Posterior cingulate gyrus (tissue), 11 donors: ENCODE measurements around the gene DNASE1L3.
"Not testable (repeated sequence)": the region's sequence is repeated elsewhere in the genome, so short reads cannot be mapped to it uniquely, and the experiment has no call there.

Experiments
- DNase-seq, 10 donors: peaks; one replicate each; pipeline versions ENCODE4 v3.0.0 to v3.0.0-alpha.2; 2020 to 2021; ENCODE audit warnings: mixed read lengths in 3 of 10
- intact Hi-C: fragments of 100-400 bp; cut with DNase I; formaldehyde crosslinking; loops from one replicate; pipeline ENCODE4 v1.15.1; 2023

The DNASE1L3 gene

DNA sequence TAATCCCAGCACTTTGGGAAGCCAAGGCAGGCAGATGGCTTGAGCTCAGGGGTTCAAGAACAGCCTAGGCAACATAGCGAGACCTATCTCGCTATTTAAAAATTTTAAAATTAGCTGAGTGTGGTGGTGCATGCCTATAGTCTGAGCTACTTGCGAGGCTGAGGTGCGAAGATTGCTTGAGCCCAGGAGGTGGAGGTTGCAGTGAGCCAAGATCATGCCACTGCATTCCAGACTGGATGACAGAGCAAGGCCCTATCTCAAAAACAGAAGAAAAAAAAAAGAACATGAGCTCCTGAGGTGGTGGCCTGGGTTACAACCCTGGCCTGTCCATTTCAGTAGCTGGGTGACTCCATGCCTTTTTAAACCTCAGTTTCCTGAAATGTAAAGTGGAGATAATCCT, 7.2 kb downstream of the DNASE1L3 start:
- DNase-seq, result no peak
- intact Hi-C loops, result no loop called here

DNA sequence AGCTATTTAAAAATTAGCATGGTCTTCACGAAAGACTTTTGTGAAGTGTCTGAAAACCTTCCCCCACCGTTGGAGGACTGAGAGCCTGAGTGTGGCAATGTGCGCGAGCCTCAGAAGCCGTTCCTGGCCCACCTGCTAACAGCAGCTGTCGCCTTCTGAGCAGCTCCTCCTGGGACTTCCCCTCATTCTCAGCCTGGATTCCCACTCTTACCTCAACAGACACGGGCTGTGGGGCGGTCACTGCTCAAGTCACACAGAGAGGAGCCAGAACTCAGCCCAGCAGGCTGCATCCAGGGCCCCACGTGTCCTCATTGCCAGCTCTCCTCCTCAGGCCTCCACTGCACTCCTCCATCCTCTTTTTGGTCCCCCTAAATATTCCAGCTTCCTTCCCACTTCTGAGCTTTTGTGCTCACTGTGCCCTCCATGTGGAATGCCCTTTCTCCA, 7.8 kb downstream of the DNASE1L3 start:
- intact Hi-C loops, result no loop called here
- peak in 1 of 10 donors; percentile 68 for DNase-seq

DNA sequence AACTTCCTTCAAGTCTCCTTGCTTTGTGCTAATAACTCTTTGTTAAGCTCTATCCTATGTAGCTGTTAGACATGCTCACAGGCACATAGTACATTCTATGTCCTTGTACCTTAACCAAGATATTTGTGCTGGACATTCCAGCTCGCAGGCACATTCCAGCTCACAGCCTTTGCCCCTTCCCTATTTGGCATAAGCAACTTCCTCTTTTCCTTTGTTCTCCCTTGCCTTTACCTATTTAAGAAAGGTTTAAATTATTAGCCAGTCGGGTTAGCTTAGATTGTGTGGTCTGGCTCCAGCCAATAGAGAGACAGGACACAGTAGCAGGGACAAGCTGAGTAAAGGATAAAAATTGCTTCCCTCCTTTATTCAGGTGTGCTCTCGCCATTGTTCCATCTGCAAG, 9.3 kb downstream of the DNASE1L3 start:
- DNase-seq, intact Hi-C loops: not testable (repeated sequence)

DNA sequence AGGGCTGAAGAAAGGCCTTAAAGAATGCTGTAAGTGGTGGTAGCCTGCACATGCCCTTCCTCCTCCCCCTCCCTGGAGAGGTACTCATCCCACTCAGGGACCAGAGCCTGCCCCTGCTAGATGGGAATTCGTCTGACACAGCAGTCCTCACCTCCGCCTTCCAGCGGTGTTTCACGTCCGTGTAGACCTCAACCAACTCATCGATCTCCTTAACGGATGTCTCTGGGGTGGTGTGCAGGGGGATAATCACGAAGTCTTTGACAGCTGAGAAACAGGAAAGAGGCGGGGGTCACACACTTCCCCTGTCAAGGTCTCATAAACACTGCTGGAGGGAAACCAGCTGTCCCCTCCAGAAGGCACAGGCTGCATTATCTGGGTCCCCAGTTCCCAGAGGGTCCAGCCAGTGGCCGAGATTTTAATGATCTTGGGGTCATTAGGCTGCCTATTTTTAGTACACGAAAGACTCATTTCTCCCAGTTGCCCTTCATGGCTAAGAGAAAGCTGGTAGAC, 9.9 kb downstream of the DNASE1L3 start:
- no peak for DNase-seq

DNA sequence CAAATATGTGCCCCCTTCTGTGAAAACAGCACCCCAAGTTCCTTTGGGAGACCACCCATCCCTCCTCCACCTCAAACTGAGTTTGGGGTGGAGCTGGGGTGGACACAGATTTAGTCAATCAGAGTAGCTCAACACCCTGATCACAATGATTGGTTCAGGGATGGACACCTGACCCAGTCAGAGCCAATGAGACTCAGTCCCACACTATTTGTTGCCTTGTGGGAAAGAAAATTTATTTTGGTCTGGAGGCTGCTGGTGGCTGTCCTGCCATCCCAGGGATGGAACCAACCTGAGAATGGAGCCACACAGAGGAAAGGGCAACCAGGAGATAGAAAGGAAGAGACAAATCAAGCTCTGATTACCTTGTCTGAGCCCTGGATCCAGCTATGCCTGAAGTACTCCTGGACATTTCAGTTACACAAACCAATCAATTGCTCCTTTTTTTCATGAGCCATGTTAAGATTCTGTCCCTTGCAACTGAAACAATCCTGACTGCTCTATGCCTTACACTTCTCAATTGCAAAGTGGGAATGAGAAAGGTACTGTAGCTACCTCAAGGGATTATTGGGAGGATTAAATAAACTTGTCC, 10.6 kb downstream of the DNASE1L3 start:
- DNase-seq, result no peak
- intact Hi-C loops, result no loop called here

More for the DNA sequence above, 9.9 kb downstream of the DNASE1L3 start:
- intact Hi-C loops, result no loop called here

DNA sequence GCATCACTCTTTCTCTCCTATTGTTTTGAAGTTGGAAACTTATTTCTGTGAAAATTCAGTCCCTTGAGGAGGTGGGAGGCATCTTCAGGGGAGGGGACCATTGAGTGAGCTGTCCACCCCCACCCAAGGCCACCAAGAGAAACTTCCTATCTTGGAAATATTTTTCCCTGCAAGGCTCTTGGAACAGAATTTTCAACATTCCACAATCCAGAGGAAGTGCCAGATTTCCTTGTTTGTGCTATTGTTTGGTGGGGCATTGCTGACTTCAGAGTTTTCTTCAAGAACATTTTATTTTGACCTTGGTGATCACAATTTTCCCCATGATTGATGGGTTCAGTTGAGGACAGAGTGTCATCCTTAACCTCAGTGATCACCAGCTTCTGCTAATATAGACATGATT, 12.0 kb downstream of the DNASE1L3 start:
- intact Hi-C loops, result no loop called here
- DNase-seq, result no peak

DNA sequence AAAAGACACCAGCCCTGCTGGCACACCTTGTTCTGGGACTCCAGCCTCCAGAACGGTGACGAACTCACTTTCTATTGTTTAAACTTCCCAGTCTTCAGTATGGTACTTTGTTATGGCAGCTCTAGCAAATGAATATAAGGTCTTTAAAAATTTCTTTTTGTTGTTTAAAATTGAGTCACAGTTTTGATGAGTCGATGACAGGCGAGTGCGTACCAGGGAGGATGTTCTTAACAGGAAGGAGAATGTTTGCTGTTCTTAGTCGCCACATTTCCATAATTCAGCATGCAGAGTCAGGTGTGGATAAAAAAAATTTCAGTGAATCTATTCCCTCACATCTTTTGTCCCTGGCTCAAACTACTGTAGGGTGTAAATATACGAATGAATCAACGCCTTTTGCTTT, 12.4 kb downstream of the DNASE1L3 start:
- no peak for DNase-seq
- intact Hi-C loops, result no loop called here

DNA sequence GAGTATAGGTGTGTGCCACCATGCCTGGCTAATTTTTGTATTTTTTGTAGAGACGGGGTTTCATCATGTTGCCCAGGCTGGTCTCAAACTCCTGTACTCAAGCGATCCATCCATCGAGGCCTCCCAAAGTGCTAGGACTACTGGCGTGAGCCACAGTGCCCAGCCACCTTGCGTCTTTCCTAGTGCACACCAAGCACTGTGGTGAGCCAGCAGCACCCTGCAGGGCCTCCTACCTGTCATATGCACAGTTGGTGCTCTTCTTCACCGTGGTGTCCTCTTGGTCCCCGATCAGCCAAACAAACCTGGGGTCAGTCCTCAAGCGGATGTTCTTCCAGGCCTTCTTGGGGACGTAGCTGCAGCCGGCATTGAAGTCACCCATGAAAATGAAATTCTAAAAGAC, 13.2 kb downstream of the DNASE1L3 start:
- intact Hi-C loops, result no loop called here
- peak in 1 of 10 donors; percentile 59 for DNase-seq

DNA sequence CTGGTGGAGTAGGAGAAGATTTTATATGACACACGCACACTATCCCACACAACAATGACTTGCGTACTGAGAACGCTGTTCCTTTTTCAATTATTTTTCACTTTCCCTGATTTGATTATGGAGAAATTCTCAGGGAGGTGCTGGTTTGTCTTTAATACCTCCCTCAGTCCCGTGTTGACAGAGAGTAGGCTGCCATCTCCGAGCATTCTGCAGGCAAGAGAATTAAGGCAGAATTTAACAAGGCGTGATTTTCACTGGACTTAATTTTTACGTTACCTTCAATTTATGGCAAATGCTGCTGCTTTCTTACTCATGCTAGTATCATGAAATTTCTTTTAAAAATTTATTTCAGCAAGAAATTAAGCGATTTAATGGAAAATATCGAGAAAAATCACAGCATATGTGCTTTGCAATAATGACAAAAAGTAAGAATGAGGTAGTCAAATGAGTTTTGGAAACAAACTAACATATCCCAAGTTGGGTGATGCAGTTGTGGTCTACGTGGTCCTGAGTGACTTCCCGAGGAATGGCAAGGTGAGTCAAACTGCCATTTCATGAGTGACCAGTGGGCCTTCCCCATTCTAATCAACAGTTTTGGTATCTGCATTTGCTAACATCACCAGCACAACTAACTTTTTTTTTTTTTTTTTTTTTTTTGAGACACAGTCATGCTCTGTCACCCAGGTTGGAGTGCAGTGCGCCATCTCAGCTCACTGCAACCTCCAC, 16.9 kb downstream of the DNASE1L3 start:
- intact Hi-C loops, result no loop called here
- DNase-seq, result no peak

DNA sequence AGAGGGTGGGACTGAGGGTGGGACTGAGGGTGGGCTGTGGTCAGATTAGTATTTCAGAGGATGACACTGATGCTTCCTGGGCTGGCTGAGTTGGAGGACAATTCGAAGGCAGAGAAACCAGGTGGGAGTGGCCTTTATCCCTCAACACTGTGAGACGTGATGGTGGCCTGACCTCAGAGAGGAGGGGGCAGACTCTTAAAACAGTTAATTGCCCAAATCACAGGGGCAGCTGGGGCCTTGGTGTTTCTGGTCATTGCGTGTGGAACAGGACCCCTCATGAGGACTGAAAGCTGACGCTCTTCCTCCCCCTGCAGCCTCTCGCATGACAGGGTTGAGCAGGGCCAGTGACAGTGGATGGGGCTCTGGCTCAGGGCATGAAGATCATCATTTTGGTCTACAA, 18.7 kb downstream of the DNASE1L3 start:
- intact Hi-C loops, result no loop called here

DNA sequence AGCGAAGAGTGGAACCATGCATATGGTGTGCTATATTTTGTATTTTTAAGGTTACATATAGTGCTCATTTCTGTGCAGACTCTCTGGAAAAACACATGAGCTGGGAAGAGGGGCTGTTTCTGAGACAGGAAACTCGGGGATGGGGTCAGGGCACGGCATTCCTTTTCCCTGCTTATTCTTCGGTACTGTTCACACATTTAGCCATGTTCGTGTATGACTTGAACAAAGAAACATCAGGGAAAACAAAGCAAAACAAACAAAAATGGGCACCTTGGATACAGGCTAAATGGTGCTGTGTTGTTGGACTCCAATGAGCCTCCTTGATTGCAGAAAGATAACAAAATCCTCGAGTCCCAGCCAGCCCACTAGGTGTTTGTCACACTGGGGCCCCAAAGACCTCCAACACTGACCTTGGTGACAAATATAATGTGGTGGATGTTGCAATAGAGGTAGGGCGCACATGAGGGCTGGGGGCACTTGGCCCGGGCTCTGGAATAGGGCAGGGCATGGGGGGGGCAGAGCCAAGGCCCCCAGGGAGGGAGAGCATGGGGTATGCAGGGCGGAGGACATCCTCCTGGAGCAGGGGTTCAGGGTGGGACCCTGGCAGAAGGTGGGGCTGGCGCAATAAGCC, 19.3 kb downstream of the DNASE1L3 start:
- intact Hi-C loops, result no loop called here
- DNase-seq, result no peak

More for the DNA sequence above, 18.7 kb downstream of the DNASE1L3 start:
- no peak for DNase-seq

DNA sequence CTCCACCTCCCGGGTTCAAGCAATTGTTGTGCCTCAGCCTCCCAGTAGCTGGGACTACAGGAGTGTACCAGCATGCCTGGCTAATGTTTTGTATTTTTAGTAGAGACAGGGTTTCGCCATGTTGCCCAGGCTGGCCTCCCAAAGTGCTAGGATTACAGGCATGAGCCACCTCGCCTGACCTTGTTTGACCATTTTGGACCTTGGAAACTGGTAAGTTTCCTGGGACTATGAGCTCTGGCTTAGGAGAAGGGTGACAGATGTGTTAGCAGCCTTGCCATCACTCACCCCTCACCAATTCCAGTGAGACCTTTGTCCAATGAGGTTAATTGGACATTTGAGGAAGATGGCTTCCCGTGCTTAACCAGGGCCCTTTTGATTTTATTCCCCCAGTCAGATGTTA, 19.9 kb downstream of the DNASE1L3 start:
- DNase-seq, result no peak
- intact Hi-C loops, result no loop called here

DNA sequence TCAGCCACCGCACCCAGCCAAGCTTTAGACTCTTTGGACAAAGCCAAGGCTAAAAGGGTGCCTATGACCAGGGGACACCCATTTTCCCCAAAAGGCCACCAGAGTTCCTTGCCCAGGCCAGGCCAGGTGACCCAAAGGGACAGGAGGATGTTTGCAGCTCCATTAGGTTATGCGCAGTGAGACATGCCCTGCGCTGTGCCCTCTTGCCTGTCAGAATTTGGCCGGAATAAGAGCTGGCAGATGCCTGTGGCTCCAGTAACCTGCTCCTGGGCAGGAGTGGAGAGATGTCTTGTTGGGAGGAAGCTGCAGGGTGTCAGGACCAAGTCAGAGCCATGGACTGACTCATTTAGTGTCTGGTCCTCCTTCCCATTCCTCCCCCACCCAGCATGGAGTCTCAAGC, 20.5 kb downstream of the DNASE1L3 start:
- no peak for DNase-seq
- intact Hi-C loops, result no loop called here

DNA sequence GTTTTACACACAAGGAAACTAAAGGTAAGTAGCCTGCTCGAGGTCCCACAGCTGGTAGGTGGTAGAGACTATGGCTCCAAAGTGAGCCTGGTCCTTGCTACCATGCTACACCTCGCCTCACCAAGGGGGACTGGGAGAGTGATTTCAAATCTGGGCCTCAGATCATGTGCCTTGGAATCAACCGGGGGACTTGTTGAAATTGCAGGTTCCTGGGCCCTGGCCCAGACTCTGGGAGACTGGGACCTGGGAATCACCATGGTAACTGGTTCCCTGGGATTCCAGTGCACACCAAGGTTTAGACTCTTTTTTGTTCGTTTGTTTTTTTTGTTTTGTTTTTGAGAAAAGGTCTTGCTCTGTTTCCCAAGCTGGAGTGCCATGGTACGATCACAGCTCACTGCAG, 21.1 kb downstream of the DNASE1L3 start:
- intact Hi-C loops, result loop anchor here (5.0 to 10.0 kb wide), 3 partner anchors 48 to 438 kb away; partner anchors contain the start of gene ABHD6
- DNase-seq, result no peak

DNA sequence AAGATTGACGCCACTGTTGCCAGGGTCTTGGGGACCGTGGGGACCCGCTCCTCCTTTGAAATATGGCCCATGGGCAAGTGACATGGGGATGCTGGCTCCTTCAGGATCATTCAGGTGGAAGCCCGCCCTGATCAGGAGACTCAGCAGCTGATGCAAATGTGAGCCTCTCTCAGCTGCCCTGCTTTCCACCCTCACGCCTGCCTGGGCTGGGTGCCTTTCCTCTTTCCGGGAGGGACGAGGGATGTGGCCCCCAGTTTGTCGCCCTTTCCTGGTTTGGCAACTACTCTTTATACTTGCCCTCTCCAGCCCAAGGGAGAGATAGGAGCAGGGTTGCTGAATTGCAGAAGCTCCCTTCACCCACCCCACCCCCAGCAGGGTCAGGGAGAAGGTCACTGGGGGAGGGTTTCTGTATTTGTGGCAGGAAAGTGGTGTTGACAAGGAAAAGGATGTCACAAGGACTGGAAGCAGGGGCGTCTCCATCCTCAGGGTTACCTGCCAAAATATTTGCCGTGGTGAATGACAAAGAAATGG, 21.8 kb downstream of the DNASE1L3 start:
- peak in 1 of 10 donors; percentile 32 for DNase-seq
- intact Hi-C loops, result loop anchor here (5.0 to 10.0 kb wide), 3 partner anchors 48 to 438 kb away; partner anchors contain the start of gene ABHD6

DNA sequence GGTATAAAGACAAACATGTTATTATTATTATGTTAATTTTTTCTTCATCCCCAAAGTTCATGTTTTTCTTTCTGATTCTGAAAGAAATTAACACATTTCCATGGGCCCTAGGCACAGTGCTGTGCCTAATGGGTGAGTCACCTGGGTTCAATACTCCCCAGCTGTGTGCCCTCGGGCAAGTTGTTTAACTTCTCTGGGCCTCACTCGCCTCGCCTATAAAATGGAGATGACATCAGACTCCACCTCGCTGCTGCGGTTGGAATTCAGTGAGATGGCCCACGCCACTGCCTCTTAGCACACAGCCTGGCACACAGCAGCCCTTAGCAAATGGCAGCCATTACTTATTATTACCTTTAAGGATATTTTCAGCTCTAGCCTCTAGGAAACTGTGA, 22.6 kb downstream of the DNASE1L3 start:
- intact Hi-C loops, result loop anchor here (5.0 to 10.0 kb wide), 3 partner anchors 49 to 439 kb away; partner anchors contain the start of gene ABHD6
- no peak for DNase-seq

DNA sequence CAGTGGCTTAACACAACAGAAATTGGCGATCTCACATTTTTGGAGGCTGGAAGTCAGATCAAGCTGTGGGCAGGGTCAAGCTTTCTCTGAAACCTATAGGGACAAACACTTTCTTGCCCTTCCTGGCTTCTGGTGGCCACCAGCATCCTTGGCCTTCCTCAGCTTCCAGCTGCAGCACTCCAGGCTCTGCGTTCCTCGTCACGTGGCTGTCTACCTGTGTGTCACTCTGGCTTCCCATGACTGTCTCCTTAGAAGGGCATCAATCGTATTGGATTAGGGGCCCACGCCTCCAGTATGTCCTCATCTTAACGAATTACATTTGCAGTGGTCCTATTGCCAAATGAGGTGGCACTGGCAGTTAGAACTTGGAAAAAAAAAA, 25.8 kb downstream of the DNASE1L3 start:
- intact Hi-C loops, result loop anchor here (5.0 to 10.0 kb wide), 3 partner anchors 52 to 442 kb away; partner anchors contain the start of gene ABHD6
- DNase-seq, result peak in 1 of 10 donors; percentile 34

DNA sequence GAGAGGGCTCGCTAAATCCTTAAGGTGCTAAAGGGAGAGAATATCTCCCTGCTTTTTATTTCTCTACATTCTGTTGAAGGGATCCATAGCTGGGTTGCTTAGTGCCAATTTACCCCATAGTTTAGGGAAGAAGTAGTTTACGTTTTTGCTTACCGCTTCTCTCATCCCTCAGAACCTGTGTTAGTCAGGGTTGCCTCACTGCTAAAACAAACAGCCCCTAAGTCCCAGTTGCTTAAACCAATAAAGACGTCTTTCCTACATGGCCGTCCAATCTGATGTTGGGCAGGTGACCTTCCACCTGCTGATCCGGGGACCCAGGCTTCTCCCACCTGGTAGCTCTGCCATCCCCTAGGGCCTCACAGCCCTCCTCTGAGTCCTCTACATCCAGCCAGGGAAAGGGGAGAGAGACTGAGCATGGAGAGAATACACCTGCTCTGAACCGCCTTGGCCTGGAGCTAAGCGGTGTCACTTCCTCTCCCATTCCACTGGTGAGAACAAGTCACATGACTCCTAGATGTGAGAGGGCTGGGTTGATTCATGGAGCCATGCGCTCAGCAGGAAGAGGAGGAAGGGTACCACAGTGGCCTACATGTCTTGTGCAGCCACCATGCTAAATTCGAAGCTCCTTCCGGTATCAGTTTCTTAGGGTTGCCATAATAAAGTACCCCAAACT, 26.3 kb downstream of the DNASE1L3 start:
- intact Hi-C loops, result loop anchor here (10.0 kb wide), 1 partner anchor 230 kb away; no protein-coding TSS in a partner anchor
- DNase-seq, result no peak

DNA sequence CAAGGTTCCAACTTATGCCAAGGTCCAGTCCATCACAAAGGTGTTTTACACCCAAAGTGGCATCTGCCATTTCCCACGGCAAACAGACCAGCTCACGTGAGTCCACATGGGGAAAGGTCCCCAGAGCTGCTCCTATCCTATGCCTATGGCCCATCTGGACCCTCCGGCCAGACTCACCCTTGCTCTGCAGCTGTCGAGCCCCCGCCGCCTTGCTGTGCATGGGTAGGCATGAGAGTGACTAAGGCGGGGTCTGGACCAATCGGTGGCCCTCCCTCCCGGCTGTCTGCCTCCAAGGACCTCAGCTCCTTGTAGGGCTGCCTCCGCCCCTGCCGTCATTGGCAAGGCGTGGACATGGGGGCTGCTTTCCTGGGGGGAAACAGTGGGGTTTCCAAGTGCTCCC, 26.9 kb downstream of the DNASE1L3 start:
- intact Hi-C loops, result loop anchor here (10.0 kb wide), 1 partner anchor 231 kb away; no protein-coding TSS in a partner anchor
- no peak for DNase-seq

DNA sequence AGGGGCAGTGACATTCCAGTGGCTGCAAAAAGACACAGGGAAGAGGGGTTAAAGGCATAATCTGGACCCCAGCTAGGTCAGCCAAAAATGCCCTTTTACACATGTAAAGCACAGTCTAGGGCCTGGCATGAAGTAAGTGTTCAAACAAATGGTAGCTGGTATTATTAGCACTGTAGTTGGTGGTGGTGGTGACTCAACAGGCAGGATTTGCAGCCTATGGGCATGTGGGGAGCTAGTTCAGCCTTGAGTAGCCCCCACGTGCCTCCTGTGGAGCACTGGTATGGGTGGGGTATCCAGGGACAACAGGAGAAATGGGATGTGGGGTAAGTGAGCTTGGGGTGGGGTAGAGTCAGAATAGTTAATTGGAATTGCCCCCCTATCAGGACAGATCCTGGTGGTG, 27.6 kb downstream of the DNASE1L3 start:
- DNase-seq, result peak in 1 of 10 donors; percentile 36
- intact Hi-C loops, result loop anchor here (10.0 kb wide), 1 partner anchor 232 kb away; no protein-coding TSS in a partner anchor
